ENCODE results near the gene BACE2.
A peak's percentile ranks its signal among the peaks of the same experiment; 100 is the strongest.

Gene BACE2

DNA sequence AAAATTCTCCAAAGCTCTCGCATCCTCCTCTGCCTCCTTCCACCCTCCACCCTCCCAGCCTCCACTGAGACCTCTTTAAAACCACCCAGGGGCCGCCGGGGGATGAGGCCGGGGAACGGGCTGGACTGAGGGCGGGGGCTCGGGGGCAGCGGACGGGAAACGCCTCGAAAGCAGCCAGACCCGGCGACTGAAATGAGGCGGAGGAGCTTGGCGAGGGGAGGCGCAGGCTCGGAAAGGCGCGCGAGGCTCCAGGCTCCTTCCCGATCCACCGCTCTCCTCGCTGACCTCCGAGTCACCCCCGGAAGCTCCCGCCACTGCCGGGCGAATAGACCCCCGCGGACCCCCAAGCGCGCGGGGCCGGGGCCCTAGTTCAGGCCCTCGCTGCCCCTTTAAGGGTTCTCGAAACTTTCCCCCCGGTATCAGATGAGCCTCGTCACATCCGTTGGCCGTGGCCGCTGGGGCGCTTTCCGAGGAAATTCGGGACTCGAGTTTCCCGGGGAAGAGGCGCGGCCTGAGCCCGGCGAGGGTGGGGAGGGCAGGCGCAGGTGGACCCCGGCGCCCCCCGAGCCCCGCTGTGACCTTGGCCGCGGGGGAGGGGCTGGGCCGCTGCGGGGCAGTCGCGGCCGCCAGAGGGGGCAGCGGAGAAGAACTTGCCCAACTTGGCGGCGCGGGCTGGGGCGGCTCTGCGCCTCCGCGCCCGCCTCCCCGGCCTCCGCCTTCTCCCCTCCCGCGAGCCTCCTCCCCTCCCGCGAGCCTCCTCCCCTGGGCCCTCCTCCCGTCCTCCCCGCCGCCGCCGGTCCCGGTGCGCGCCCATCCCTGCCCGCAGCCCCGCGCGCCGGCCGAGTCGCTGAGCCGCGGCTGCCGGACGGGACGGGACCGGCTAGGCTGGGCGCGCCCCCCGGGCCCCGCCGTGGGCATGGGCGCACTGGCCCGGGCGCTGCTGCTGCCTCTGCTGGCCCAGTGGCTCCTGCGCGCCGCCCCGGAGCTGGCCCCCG lies at the start of gene BACE2:
BACE2 (plus strand) TSS at position 813 of the 995 bp plus-strand sequence; CDS start at position 917, 104 bp downstream.
- no peak for DNase-seq (ENCODE audit: low read depth, low spot score)
- CTCF ChIA-PET: interaction anchor here (0.6 to 4.5 kb wide), 22 partner anchors 9 to 272 kb away, joined by 3 to 59 read pairs (median 4); no protein-coding TSS in a partner anchor
- TF ChIP-seq CTCF (IDR thresholded peaks at IDR 0.05; ENCODE audit: insufficient read depth, low read length, missing control alignments): peak; percentile 70
- POLR2A ChIA-PET: interaction anchor here (0.9 kb wide), 1 partner anchor 9 kb away, joined by 3 read pairs; no protein-coding TSS in a partner anchor
- peak within 1 kb of the TSS; percentile 68 for H3K4me3 ChIP-seq (ENCODE audit: low read depth, low read length)

DNA sequence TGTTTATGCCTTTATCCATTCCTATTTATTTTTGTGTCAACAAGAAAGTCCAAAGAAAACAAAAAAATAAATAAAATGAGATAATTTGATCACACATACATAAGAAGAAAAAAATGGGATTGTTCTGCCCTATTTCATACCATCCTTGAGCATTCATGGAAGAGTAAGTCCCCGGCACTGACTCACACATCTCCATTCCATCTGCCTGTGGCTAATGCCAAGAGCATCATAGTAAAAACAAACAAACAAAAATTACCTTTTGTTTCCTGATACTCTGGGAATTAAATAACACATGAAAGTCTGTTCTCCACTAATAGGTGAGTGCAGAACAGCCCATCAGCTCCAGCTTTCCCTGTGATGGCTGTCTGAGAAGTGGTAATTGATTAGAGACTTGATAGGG lies 48.1 kb upstream of the BACE2 start:
- DNase-seq (ENCODE audit: low read depth, low spot score): no peak
- no peak overlapping the region for H3K4me3 ChIP-seq (ENCODE audit: low read depth, low read length)
- ChIA-PET CTCF (interaction anchor here (1.6 to 9.9 kb wide), 2 partner anchors 15 to 163 kb away, joined by 3 to 148 read pairs; no protein-coding TSS in a partner anchor), POLR2A (no interaction called here)
- no peak for TF ChIP-seq CTCF (IDR thresholded peaks at IDR 0.05; ENCODE audit: insufficient read depth, low read length, missing control alignments)

DNA sequence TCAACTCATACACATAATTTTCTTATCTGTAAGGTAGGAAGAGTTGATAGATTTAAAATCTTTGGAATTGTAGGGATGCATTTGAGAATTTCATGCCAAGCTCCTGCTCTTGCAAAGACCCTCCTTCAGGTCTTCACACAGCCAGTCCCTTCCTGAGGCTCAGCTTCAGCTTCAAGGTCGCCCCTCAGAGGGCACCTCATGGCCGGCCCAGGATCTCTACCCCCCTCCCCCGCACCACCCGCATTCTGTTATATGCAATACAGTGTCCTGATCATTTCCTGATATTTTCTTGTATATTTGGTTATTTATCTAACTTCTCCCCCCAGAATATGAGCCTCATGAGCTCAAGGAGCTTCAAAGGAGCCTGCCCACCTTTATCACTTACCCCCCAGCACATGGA lies 47.0 kb upstream of the BACE2 start:
- CTCF ChIA-PET: interaction anchor here (1.0 to 9.9 kb wide), 3 partner anchors 10 to 162 kb away, joined by 4 to 148 read pairs (median 45); no protein-coding TSS in a partner anchor
- POLR2A ChIA-PET: no interaction called here
- no peak overlapping the region for H3K4me3 ChIP-seq (ENCODE audit: low read depth, low read length)
- no peak for DNase-seq (ENCODE audit: low read depth, low spot score)
- TF ChIP-seq CTCF (IDR thresholded peaks at IDR 0.05; ENCODE audit: insufficient read depth, low read length, missing control alignments): no peak

GRCh38 chr21:41121785-41122415 lies 46.1 kb upstream of the BACE2 start:
- TF ChIP-seq CTCF (IDR thresholded peaks at IDR 0.05; ENCODE audit: insufficient read depth, low read length, missing control alignments): peak; percentile 92
- POLR2A ChIA-PET: no interaction called here
- no peak overlapping the region for H3K4me3 ChIP-seq (ENCODE audit: low read depth, low read length)
- DNase-seq (ENCODE audit: low read depth, low spot score): peak; percentile 29
- CTCF ChIA-PET: interaction anchor here (1.0 to 9.9 kb wide), 6 partner anchors 8 to 161 kb away, joined by 3 to 148 read pairs (median 10); no protein-coding TSS in a partner anchor

DNA sequence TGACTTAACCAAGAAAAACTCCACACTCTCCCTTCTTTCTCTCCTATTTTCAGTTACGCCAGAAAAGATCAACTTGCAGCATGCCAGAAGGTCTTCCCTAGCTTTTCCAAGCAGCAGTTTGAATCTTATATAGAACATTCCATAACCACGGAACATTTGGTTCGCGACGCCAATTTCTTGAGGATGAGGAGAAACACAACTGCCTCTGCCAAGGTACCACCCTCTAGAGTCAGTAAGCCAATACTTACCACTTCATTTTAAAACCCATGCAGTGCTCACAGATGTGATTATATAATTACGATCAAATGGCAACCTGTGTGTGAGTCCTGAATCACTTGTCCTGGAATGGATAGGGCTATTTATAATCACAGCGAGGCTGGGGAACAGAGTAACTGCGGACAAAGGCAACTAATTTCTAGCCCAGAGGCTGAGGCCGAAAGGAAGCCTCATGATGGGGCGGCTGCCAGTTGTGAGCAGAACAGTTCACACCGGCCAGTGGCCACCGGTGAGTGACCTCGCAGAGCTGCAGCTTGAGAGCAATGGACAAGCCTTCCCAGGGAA lies 43.2 kb upstream of the BACE2 start:
- DNase-seq (ENCODE audit: low read depth, low spot score): no peak
- no peak for TF ChIP-seq CTCF (IDR thresholded peaks at IDR 0.05; ENCODE audit: insufficient read depth, low read length, missing control alignments)
- POLR2A ChIA-PET: no interaction called here
- CTCF ChIA-PET: interaction anchor here (0.7 to 9.9 kb wide), 6 partner anchors 11 to 692 kb away, joined by 3 to 148 read pairs (median 4); partner anchors contain the start of gene BACE2
- H3K4me3 ChIP-seq (ENCODE audit: low read depth, low read length): no peak overlapping the region
